Parathyroid adenoma (tissue), 2 donors: ENCODE results near the gene EP300.

Experiments
- H2AFZ ChIP-seq: fragments of 300-600 bp; sonication (generic); one replicate; pipeline ENCODE4 v1.7.0; 2017; ENCODE audit warnings: antibody characterized with exemption, mild to moderate bottlenecking
- H3K27ac ChIP-seq: fragments of 300-600 bp; sonication (generic); one replicate; pipeline ENCODE4 v1.7.0; 2017
- H3K27me3 ChIP-seq: fragments of 300-600 bp; sonication (generic); one replicate; pipeline ENCODE4 v1.7.0; 2017; ENCODE audit warnings: low read length; ENCODE audit not compliant: control insufficient read depth, insufficient read depth
- H3K36me3 ChIP-seq: fragments of 300-600 bp; sonication (generic); one replicate; pipeline ENCODE4 v1.7.0; 2017; ENCODE audit warnings: low read length; ENCODE audit not compliant: control insufficient read depth, insufficient read depth
- H3K4me1 ChIP-seq: fragments of 300-600 bp; sonication (generic); one replicate; pipeline ENCODE4 v1.7.0; 2017; ENCODE audit warnings: control low read depth
- H3K4me2 ChIP-seq: fragments of 300-600 bp; sonication (generic); one replicate; pipeline ENCODE4 v1.7.0; 2017; ENCODE audit warnings: low read length
- H3K4me3 ChIP-seq: fragments of 300-600 bp; sonication (generic); one replicate; pipeline ENCODE4 v1.7.0; 2017; ENCODE audit warnings: low read depth, low read length
- H3K79me2 ChIP-seq: fragments of 300-600 bp; sonication (generic); one replicate; pipeline ENCODE4 v1.7.0; 2017; ENCODE audit warnings: control low read depth
- H3K9ac ChIP-seq: fragments of 300-600 bp; sonication (generic); one replicate; pipeline ENCODE4 v1.7.0; 2017; ENCODE audit warnings: mild to moderate bottlenecking
- H3K9me3 ChIP-seq: fragments of 300-600 bp; sonication (generic); one replicate; pipeline ENCODE4 v1.7.0; 2017; ENCODE audit warnings: low read length; ENCODE audit not compliant: control insufficient read depth
- CTCF ChIP-seq: fragments of 300-600 bp; sonication (generic); IDR thresholded peaks from one replicate; pipeline ENCODE4 v1.7.0; 2017; ENCODE audit warnings: antibody characterized with exemption, mild to moderate bottlenecking
- donor health status: primary hyperparathyroidism.

Gene EP300

DNA sequence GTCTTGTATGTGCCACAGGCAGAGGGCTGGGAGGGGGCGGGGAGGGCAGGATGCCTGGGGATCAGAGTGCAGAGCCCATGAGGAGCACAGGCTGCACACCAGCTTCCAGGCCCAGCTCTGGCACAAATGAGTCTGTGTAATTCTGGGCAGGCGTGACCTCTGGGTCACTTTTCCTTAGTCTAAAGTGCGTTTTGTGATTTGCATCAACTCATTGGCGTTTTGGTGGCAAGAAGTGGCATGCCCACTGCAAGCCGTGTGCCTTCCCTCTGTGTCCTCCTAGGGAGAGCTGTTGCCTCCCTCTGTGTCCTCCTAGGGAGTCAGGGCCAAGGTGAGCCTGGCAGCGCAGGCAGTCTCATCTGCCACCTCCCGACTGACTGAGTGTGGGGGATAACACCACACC, 131.1 kb downstream of the EP300 start:
- H3K4me2 ChIP-seq = no peak overlapping the region
- no peaks in the 10 kb centered on the region for H3K79me2 ChIP-seq
- no peak overlapping the region for H3K4me3 ChIP-seq
- TF ChIP-seq CTCF = no peak
- no peaks in the 10 kb centered on the region for H3K27me3 ChIP-seq
- no peak overlapping the region for H3K27ac ChIP-seq
- no peak overlapping the region for H3K9ac ChIP-seq
- H3K36me3 ChIP-seq = no peaks in the 10 kb centered on the region
- H3K4me1 ChIP-seq = no peaks in the 10 kb centered on the region
- H3K9me3 ChIP-seq = no peaks in the 10 kb centered on the region
- no peak overlapping the region for H2AFZ ChIP-seq

GRCh38 chr22:41226723-41227655, 134.6 kb downstream of the EP300 start:
- H3K36me3 ChIP-seq = no peaks in the 10 kb centered on the region
- no peaks in the 10 kb centered on the region for H3K9me3 ChIP-seq
- H3K79me2 ChIP-seq = no peaks in the 10 kb centered on the region
- H3K4me3 ChIP-seq = no peak overlapping the region
- H3K27ac ChIP-seq = no peak overlapping the region
- H3K4me2 ChIP-seq = no peak overlapping the region
- no peaks in the 10 kb centered on the region for H3K27me3 ChIP-seq
- H3K9ac ChIP-seq = no peak overlapping the region
- no peak for TF ChIP-seq CTCF
- no peak overlapping the region for H2AFZ ChIP-seq
- H3K4me1 ChIP-seq = no peaks in the 10 kb centered on the region

DNA sequence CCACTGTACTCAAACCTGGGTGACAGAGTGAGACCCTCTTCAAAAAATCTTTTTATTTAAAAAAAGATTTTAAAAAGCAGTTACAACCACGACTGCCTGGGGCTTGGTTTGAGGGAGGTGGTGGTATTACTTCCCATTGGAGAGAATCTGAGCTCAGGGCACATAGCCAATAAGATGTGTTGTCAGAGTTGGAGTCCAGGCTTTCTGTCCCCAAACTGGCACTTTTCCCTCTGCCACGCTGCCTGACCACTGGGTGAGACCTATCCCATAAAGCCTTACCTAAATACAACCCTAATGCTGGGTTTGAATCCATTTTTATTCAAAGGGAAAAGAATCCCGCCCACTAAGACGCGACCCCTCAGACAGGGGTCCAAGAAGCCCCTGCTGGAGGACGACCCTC, 136.8 kb downstream of the EP300 start:
- H3K9ac ChIP-seq = no peak overlapping the region
- no peak overlapping the region for H3K4me3 ChIP-seq
- no peak for TF ChIP-seq CTCF
- no peak overlapping the region for H2AFZ ChIP-seq
- H3K79me2 ChIP-seq = no peaks in the 10 kb centered on the region
- H3K27ac ChIP-seq = no peak overlapping the region
- no peak overlapping the region for H3K4me2 ChIP-seq
- no peaks in the 10 kb centered on the region for H3K4me1 ChIP-seq
- no peaks in the 10 kb centered on the region for H3K27me3 ChIP-seq
- no peaks in the 10 kb centered on the region for H3K9me3 ChIP-seq
- no peaks in the 10 kb centered on the region for H3K36me3 ChIP-seq
